Measurements from ENCODE around the gene CARM1.

CARM1 gene

GRCh38 chr19:10968527-10969135 lies 97.3 kb downstream of the CARM1 start:
- DNase-seq (ENCODE audit: insufficient read length, low spot score) (no peak), FAIRE-seq (peak; percentile 53)

GRCh38 chr19:10971107-10971726 lies 99.9 kb downstream of the CARM1 start:
- DNase-seq (ENCODE audit: insufficient read length, low spot score) (no peak), FAIRE-seq (no peak)
